ENCODE data around the gene SECISBP2L.
A peak's percentile ranks its signal among the peaks of the same experiment; 100 is the strongest.

Gene SECISBP2L

GRCh38 chr15:49031804-49032203 is 14.4 kb downstream of the SECISBP2L start:
- DNase-seq: no peak
- no peaks in the 10 kb centered on the region for H3K9me3 Mint-ChIP-seq
- peaks cover 45% of the 10 kb centered on the region for H3K36me3 Mint-ChIP-seq (ENCODE audit: low read depth)

DNA sequence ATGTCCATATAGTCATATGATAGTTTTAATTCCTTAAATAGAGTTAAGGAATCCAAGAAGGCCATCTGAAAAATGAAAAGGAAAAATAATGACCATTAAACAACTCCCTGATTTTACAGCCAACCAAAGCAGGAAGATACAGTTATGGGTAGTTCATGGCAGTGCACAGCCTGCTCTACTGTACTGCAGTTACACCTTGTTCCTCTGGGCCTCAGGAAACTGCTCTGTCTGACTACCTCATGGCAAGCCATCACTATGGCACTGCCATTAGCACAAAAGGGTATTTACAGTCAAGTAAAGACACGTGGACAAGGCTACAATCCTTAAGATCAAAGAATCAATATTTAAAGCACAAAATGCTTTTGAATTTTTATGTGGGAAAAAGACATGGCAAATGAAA is 19.5 kb downstream of the SECISBP2L start:
- H3K27ac Mint-ChIP-seq: peak overlapping the region; percentile 68

More at GRCh38 chr15:49031804-49032203, 14.4 kb downstream of the SECISBP2L start:
- Mint-ChIP-seq H3K4me3 (no peak overlapping the region), H3K4me1 (no peaks in the 10 kb centered on the region), H3K27ac (no peak overlapping the region), H3K27me3 (ENCODE audit: low read depth, poor library complexity) (no peaks in the 10 kb centered on the region)
- TF ChIP-seq CTCF (IDR thresholded peaks at IDR 0.05): no peak

DNA sequence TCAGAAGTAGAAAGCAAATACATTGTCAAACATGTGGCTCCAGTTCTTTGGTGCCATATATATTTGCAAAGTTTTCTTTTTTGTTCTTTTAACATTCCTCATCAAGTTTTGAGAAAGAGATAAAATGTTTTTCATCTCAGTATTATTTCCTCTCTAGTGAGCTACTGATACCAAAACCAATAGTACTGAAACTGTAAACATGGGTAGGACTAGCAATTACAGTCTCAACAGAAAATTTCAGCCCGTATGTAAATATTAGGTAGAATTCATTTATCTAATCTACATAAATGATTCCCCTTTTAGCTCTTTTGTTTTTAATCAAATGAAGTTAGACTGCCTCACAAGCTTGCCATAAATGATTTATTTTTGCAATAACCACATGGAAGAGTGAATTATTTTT is 21.4 kb downstream of the SECISBP2L start:
- Mint-ChIP-seq H3K4me1 (no peaks in the 10 kb centered on the region), H3K9me3 (no peaks in the 10 kb centered on the region), H3K36me3 (ENCODE audit: low read depth) (peaks cover 85% of the 10 kb centered on the region), H3K27me3 (ENCODE audit: low read depth, poor library complexity) (no peaks in the 10 kb centered on the region), H3K4me3 (no peak overlapping the region), H3K27ac (no peak overlapping the region)
- DNase-seq: no peak
- no peak for TF ChIP-seq CTCF (IDR thresholded peaks at IDR 0.05)

More for the DNA sequence above, 19.5 kb downstream of the SECISBP2L start:
- no peak for DNase-seq
- H3K4me3 Mint-ChIP-seq: no peak overlapping the region
- no peak for TF ChIP-seq CTCF (IDR thresholded peaks at IDR 0.05)
- no peaks in the 10 kb centered on the region for H3K27me3 Mint-ChIP-seq (ENCODE audit: low read depth, poor library complexity)
- peaks cover 78% of the 10 kb centered on the region for H3K36me3 Mint-ChIP-seq (ENCODE audit: low read depth)
- no peaks in the 10 kb centered on the region for H3K4me1 Mint-ChIP-seq
- H3K9me3 Mint-ChIP-seq: no peaks in the 10 kb centered on the region

DNA sequence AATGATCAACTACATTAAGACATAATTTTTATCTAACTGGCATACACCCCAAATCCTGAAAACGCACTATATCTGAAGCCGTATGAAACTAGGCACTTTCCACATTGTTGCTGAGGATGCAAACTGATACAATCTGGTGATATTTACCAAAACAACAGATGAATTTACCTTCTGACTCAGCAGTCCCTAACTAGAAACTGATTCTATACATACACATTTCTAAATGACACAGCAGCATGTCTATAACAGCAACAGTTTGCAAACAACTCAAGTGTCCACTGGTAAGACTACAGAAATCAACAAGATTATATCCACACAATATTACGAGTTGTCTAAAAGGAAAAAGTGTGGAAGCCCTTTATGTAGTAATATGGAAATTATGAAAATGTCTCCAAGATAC is 22.9 kb downstream of the SECISBP2L start:
- H3K27me3 Mint-ChIP-seq (ENCODE audit: low read depth, poor library complexity): no peaks in the 10 kb centered on the region
- no peak overlapping the region for H3K4me3 Mint-ChIP-seq
- DNase-seq: no peak
- H3K9me3 Mint-ChIP-seq: no peaks in the 10 kb centered on the region
- no peak overlapping the region for H3K27ac Mint-ChIP-seq
- H3K36me3 Mint-ChIP-seq (ENCODE audit: low read depth): peaks cover 81% of the 10 kb centered on the region
- no peak for TF ChIP-seq CTCF (IDR thresholded peaks at IDR 0.05)
- H3K4me1 Mint-ChIP-seq: no peaks in the 10 kb centered on the region

- no peak for DNase-seq
- peak overlapping the region; percentile 50 for H3K27ac Mint-ChIP-seq
Observed at GRCh38 chr15:49015896-49016295, 30.4 kb downstream of the SECISBP2L start.

More at GRCh38 chr15:49015896-49016295, 30.4 kb downstream of the SECISBP2L start:
- H3K9me3 Mint-ChIP-seq: no peaks in the 10 kb centered on the region
- H3K36me3 Mint-ChIP-seq (ENCODE audit: low read depth): peaks cover 71% of the 10 kb centered on the region
- H3K4me3 Mint-ChIP-seq: no peak overlapping the region
- H3K4me1 Mint-ChIP-seq: no peaks in the 10 kb centered on the region
- no peaks in the 10 kb centered on the region for H3K27me3 Mint-ChIP-seq (ENCODE audit: low read depth, poor library complexity)
- TF ChIP-seq CTCF (IDR thresholded peaks at IDR 0.05): no peak
